Neural cell (in vitro differentiated cells): ENCODE measurements around the gene CD248. TPM values are rescaled to one million over a fixed set of nuclear protein-coding genes. Genes with fewer than 3 reads are reported as not detected.
A peak's percentile ranks its signal among the peaks of the same experiment; 100 is the strongest.

ENCODE experiments used
- H2AFZ ChIP-seq: fragments of 200-600, 300-800 bp; sonication (generic), shearing (Covaris generic); 2 replicates; pipeline ENCODE4 v1.6.0; 2014; ENCODE audit warnings: low read depth, mild to moderate bottlenecking, antibody characterized with exemption, low read length, moderate library complexity
- H3F3A ChIP-seq: fragments of 200-600 bp; shearing (Covaris generic); 2 replicates; pipeline ENCODE4 v1.6.1; 2016; ENCODE audit warnings: mild to moderate bottlenecking, moderate library complexity, mixed read lengths, antibody characterized with exemption, low read length; ENCODE audit not compliant: insufficient read depth, poor library complexity, severe bottlenecking
- H3K27ac ChIP-seq: fragments of 200-600, 300-800 bp; sonication (generic), shearing (Covaris generic); 2 replicates; pipeline ENCODE4 v1.5.1; 2014; ENCODE audit warnings: mild to moderate bottlenecking, low read length, moderate library complexity
- H3K27me3 ChIP-seq: fragments of 300-800, 200-600 bp; sonication (generic), shearing (Covaris generic); 2 replicates; pipeline ENCODE4 v1.6.0; 2014; ENCODE audit warnings: mild to moderate bottlenecking, low read depth, low read length, moderate library complexity; ENCODE audit not compliant: insufficient read depth
- H3K36me3 ChIP-seq: fragments of 300-800, 200-600 bp; sonication (generic), shearing (Covaris generic); 2 replicates; pipeline ENCODE4 v1.5.1; 2014; ENCODE audit warnings: mild to moderate bottlenecking, antibody characterized with exemption, low read length, moderate library complexity; ENCODE audit not compliant: insufficient read depth
- H3K4me2 ChIP-seq: fragments of 300-800, 200-600 bp; sonication (generic), shearing (Covaris generic); 2 replicates; pipeline ENCODE4 v1.6.0; 2014; ENCODE audit warnings: mild to moderate bottlenecking, low read length
- H3K4me3 ChIP-seq: fragments of 300-800, 200-600 bp; sonication (generic), shearing (Covaris generic); 2 replicates; pipeline ENCODE4 v1.5.1; 2014; ENCODE audit warnings: mild to moderate bottlenecking, low read length, moderate library complexity
- H3K79me2 ChIP-seq: fragments of 200-600 bp; shearing (Covaris generic); replicated peaks from 2 replicates; pipeline ENCODE4 v1.6.0; 2014; ENCODE audit warnings: mild to moderate bottlenecking, low read length, moderate library complexity; ENCODE audit not compliant: insufficient read depth
- H3K9ac ChIP-seq: fragments of 300-800, 200-600 bp; sonication (generic), shearing (Covaris generic); 2 replicates; pipeline ENCODE4 v1.6.1; 2016; ENCODE audit warnings: mild to moderate bottlenecking, low read length, mixed read lengths
- H3K9me2 ChIP-seq: fragments of 200-600 bp; shearing (Covaris generic); 2 replicates; pipeline ENCODE4 v1.6.1; 2016; ENCODE audit warnings: mild to moderate bottlenecking, low read length, mixed read lengths; ENCODE audit not compliant: insufficient read depth
- H3K9me3 ChIP-seq: fragments of 200-600, 300-800 bp; sonication (generic), shearing (Covaris generic); 2 replicates; pipeline ENCODE4 v1.6.1; 2016; ENCODE audit warnings: mild to moderate bottlenecking, mixed run types, low read length, moderate library complexity, mixed read lengths
- H4K20me1 ChIP-seq: fragments of 200-600 bp; shearing (Covaris generic); 2 replicates; pipeline ENCODE4 v1.6.1; 2016; ENCODE audit warnings: mild to moderate bottlenecking, mixed run types; ENCODE audit not compliant: insufficient read depth
- EZH2 ChIP-seq: fragments of 200-600, 300-800 bp; shearing (Covaris generic), sonication (generic); IDR thresholded peaks from 2 replicates; pipeline ENCODE4 v1.6.1; 2014; ENCODE audit warnings: antibody characterized with exemption, low read length, borderline replicate concordance, mild to moderate bottlenecking; ENCODE audit not compliant: insufficient read depth, poor library complexity, severe bottlenecking
- MXI1 ChIP-seq: fragments of 450-650 bp; conservative IDR thresholded peaks from 2 replicates; pipeline ENCODE4 v1.6.1; 2014; ENCODE audit warnings: antibody characterized with exemption, mild to moderate bottlenecking; ENCODE audit not compliant: poor library complexity, severe bottlenecking
- POLR2AphosphoS5 ChIP-seq: IDR thresholded peaks from 2 replicates; pipeline ENCODE4 v1.6.1; 2012
- RAD21 ChIP-seq: fragments of 450-650 bp; conservative IDR thresholded peaks from 2 replicates; pipeline ENCODE4 v1.6.1; 2014; ENCODE audit warnings: antibody characterized with exemption, mild to moderate bottlenecking, moderate library complexity
- SMC3 ChIP-seq: fragments of 450-650 bp; conservative IDR thresholded peaks from 2 replicates; pipeline ENCODE4 v1.6.1; 2014; ENCODE audit warnings: antibody characterized with exemption, mild to moderate bottlenecking, moderate library complexity; ENCODE audit not compliant: poor library complexity
- TAF1 ChIP-seq: IDR thresholded peaks from 2 replicates; pipeline ENCODE4 v1.6.1; 2012; ENCODE audit warnings: low read depth
- polyA plus RNA-seq: library from polyadenylated mRNA; depleted of rRNA; stranded (reverse); fragments of >200 nt; gene quantifications from 2 replicates; pipeline ENCODE4 v1.2.3, GENCODE V29; 2014
- TF ChIP-seq, protein P1 (sequence below): fragments of 450-650 bp; IDR thresholded peaks from 2 replicates; pipeline ENCODE4 v1.5.1; 2014; ENCODE audit warnings: antibody characterized with exemption, mild to moderate bottlenecking, moderate library complexity; ENCODE audit not compliant: poor library complexity, severe bottlenecking

The CD248 gene
- polyA plus RNA-seq, 1 donor from 2014 or later: not detected

DNA sequence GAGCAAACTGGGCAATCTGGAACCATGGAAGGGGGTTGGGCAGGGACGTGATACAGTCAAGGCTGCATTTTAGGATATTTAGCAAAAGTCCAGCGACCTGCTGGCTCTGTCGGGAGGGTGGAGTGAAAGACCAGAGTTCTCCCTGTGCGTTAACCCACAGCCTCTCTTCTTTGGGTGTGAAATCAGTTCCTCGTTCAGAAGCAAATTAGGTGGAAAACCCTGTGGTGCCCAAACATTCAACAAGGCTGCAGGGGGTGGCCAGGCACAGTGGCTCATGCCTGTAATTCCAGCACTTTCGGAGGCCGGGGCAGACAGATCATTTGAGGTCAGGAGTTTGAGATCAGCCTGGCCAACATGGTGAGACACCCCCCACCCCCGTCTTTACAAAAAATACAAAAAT lies 19.2 kb downstream of the CD248 start:
- H3K9me2 ChIP-seq: no peaks in the 10 kb centered on the region
- no peak overlapping the region for H2AFZ ChIP-seq
- H3K4me3 ChIP-seq: no peak overlapping the region
- no peaks in the 10 kb centered on the region for H4K20me1 ChIP-seq
- no peaks in the 10 kb centered on the region for H3K79me2 ChIP-seq
- H3K36me3 ChIP-seq: no peaks in the 10 kb centered on the region
- H3F3A ChIP-seq: no peaks in the 10 kb centered on the region
- peaks cover 8% of the 10 kb centered on the region for H3K27me3 ChIP-seq
- no peak overlapping the region for H3K27ac ChIP-seq
- TF ChIP-seq, protein P1, sequence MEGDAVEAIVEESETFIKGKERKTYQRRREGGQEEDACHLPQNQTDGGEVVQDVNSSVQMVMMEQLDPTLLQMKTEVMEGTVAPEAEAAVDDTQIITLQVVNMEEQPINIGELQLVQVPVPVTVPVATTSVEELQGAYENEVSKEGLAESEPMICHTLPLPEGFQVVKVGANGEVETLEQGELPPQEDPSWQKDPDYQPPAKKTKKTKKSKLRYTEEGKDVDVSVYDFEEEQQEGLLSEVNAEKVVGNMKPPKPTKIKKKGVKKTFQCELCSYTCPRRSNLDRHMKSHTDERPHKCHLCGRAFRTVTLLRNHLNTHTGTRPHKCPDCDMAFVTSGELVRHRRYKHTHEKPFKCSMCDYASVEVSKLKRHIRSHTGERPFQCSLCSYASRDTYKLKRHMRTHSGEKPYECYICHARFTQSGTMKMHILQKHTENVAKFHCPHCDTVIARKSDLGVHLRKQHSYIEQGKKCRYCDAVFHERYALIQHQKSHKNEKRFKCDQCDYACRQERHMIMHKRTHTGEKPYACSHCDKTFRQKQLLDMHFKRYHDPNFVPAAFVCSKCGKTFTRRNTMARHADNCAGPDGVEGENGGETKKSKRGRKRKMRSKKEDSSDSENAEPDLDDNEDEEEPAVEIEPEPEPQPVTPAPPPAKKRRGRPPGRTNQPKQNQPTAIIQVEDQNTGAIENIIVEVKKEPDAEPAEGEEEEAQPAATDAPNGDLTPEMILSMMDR: no peak
- H3K9me3 ChIP-seq: no peaks in the 10 kb centered on the region
- H3K9ac ChIP-seq: no peak overlapping the region
- no peak overlapping the region for H3K4me2 ChIP-seq

DNA sequence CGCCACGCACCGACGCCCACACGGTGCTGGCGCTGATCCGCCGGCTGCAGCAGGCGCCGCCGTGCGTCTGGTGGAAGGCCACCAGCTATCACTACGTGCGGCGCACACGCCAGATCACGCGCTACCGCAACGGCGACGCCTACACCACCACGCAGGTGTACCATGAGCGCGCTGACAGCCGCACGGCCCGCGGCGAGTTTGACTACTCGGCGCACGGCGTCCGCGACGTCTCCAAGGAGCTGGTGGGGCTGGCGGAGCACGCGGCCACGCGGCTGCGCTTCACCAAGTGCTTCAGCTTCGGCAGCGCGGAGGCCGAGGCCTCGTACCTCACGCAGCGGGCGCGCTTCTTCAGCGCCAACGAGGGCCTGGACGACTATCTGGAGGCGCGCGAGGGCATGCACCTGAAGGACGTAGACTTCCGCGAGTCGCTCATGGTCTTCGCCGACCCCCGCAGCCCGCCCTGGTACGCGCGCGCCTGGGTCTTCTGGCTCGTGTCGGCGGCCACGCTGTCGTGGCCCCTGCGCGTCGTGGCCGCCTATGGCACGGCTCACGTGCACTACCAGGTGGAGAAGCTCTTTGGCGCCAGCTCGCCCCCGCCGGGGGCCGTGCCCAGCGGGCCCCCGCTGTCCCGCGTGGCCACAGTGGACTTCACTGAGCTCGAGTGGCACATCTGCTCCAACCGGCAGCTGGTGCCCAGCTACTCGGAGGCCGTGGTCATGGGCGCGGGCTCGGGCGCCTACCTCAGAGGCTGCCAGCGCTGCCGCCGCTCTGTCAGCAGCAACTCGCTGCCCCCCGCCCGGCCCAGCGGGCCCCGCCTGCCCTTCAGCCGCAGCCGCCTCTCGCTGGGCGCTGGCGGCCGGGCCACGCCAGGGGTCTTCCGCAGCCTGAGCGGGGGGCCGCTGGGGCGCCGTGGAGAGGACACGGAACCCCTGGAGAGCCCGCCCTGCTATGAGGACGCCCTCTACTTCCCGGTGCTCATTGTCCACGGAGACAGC lies 21.9 kb downstream of the CD248 start:
- H3K4me3 ChIP-seq: no peak overlapping the region
- TF ChIP-seq POLR2AphosphoS5 (peak; percentile 41), EZH2 (no peak), MXI1 (no peak), SMC3 (no peak), RAD21 (no peak)

DNA sequence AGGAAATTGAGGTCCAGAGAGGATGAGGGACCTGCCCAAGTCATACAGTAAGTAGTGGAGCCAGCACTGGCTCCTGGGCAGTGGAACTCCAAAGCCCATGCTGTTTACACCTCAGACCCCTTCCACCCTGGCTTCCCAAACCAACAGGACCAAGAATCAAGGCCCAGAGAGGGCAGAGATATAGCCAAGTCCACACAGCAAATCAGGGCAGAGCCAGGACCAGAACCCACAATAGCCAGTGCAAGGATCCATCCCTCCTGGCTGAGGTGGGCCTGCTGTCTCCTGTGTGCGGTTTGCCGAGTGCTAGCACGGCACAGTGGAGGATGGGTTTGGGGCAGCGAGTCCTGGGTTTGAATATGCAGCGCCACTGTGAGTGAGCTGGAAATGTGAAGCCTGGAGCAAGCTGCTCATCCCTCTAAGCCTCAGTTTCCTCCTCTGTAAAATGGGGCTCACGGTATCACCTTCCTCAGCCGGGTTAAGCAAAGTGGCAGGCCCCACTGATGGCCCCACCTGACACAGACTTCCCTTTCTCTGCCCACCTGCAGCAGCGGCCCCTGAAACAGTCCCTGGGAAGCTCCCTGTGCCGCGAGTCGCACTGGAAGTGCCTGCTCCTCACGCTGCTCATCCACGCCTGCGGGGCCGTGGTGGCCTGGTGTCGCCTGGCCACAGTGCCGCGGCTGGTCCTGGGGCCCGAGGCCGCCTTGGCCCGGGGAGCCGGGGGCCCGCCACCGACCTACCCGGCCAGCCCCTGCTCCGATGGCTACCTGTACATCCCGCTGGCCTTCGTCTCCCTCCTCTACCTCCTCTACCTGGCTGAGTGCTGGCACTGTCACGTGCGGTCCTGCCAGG lies 22.8 kb downstream of the CD248 start:
- H3K27ac ChIP-seq: no peak overlapping the region
- no peak overlapping the region for H3K4me3 ChIP-seq
- H3K9me3 ChIP-seq: no peaks in the 10 kb centered on the region
- no peaks in the 10 kb centered on the region for H3K79me2 ChIP-seq
- no peaks in the 10 kb centered on the region for H3F3A ChIP-seq
- no peak overlapping the region for H3K4me2 ChIP-seq
- no peak overlapping the region for H2AFZ ChIP-seq
- no peak overlapping the region for H3K9ac ChIP-seq
- no peaks in the 10 kb centered on the region for H3K36me3 ChIP-seq
- H4K20me1 ChIP-seq: no peaks in the 10 kb centered on the region
- TF ChIP-seq TAF1: no peak
- TF ChIP-seq SMC3: no peak
- H3K9me2 ChIP-seq: no peaks in the 10 kb centered on the region
- H3K27me3 ChIP-seq: peaks cover 32% of the 10 kb centered on the region

More for the DNA sequence above, 21.9 kb downstream of the CD248 start:
- Histone ChIP-seq H3K9me2 (no peaks in the 10 kb centered on the region), H3K9ac (no peak overlapping the region), H3F3A (no peaks in the 10 kb centered on the region), H2AFZ (no peak overlapping the region), H3K4me2 (no peak overlapping the region), H3K79me2 (no peaks in the 10 kb centered on the region), H4K20me1 (no peaks in the 10 kb centered on the region), H3K27me3 (peaks cover 32% of the 10 kb centered on the region), H3K27ac (no peak overlapping the region), H3K36me3 (no peaks in the 10 kb centered on the region), H3K9me3 (no peaks in the 10 kb centered on the region)
